Body of pancreas (tissue), 4 donors: ENCODE measurements around the gene FN3K. TPM values are rescaled to one million over a fixed set of nuclear protein-coding genes. Genes with fewer than 3 reads are reported as not detected.

Experiments
- ATAC-seq: fragments of 150-250 bp; one replicate; pipeline ENCODE4 v1.9.1; 2016
- DNase-seq, 4 donors: peaks; one replicate each; pipeline ENCODE4 v3.0.0-alpha.2; 2019
- H3K27ac ChIP-seq, 4 donors: fragments of 200-600 bp; sonication (generic); 1 replicate in 3 of 4; 2 replicates in 1 of 4; pipeline versions ENCODE4 v1.5.1 to v1.6.1; 2016 to 2019; ENCODE audit warnings: mild to moderate bottlenecking in 1 of 4, mixed read lengths in 1 of 4, moderate library complexity in 1 of 4
- H3K27me3 ChIP-seq, 2 donors: fragments of 200-600 bp; sonication (generic); one replicate each; pipeline ENCODE4 v1.6.0; 2016; ENCODE audit warnings: mild to moderate bottlenecking in 1 of 2
- H3K36me3 ChIP-seq, 2 donors: fragments of 200-600 bp; sonication (generic); replicated peaks in 1 of 2; 2 replicates each; pipeline ENCODE4 v1.5.1; 2016; ENCODE audit warnings: low read depth in 2 of 2; ENCODE audit not compliant: insufficient read depth in 1 of 2
- H3K4me1 ChIP-seq: fragments of 200-600 bp; sonication (generic); one replicate; pipeline ENCODE4 v1.6.0; 2016
- H3K4me3 ChIP-seq, 2 donors: fragments of 200-600 bp; sonication (generic); 1 replicate in 1 of 2; 2 replicates in 1 of 2; pipeline ENCODE4 v1.5.1; 2016 to 2019
- H3K9me3 ChIP-seq, 3 donors: fragments of 200-600 bp; sonication (generic); 1 replicate in 2 of 3; 2 replicates in 1 of 3; pipeline ENCODE4 v1.5.1; 2016
- CTCF ChIP-seq, 7 experiments: fragments of 450-650 bp in 4 of 7; fragments of 200-600 bp in 3 of 7; sonication (generic) in 3 of 7; IDR thresholded peaks; one replicate each; pipeline ENCODE4 v1.5.1; 2016 to 2019; ENCODE audit warnings: antibody characterized with exemption in 7 of 7
- POLR2A ChIP-seq, 3 donors: fragments of 450-650 bp; IDR thresholded peaks; one replicate each; pipeline ENCODE4 v1.6.1; 2016; ENCODE audit warnings: antibody characterized with exemption in 3 of 3, mild to moderate bottlenecking in 2 of 3
- WGBS, 2 donors: methylation state at CpG; one replicate each; pipeline ENCODE4 v1.1.5; 2017; 5-methylcytosine and 5-hydroxymethylcytosine counted together
- intact Hi-C: fragments of 100-400 bp; cut with DNase I; formaldehyde crosslinking; loops from one replicate; pipeline ENCODE4 v1.15.1; 2023
- total RNA-seq, 2 donors: library from RNA; depleted of rRNA; stranded (reverse); fragments of >200 nt; gene quantifications; one replicate each; pipeline ENCODE4 v1.1.0, GENCODE V29; 2016

Gene FN3K
- total RNA-seq, 2 donors from 2014 or later, result 15.2 to 29.1 TPM

- ATAC-seq, result no peak
Observed at GRCh38 chr17:82732118-82732743, 3.2 kb upstream of the FN3K start.

GRCh38 chr17:82736511-82737185 lies 1.2 kb downstream of the FN3K start:
- no peak for ATAC-seq
- intact Hi-C loops, result no loop called here
- H3K27ac ChIP-seq, result peak overlapping the region in 2 of 4 donors; percentile 59 to 82

More at GRCh38 chr17:82732118-82732743, 3.2 kb upstream of the FN3K start:
- Histone ChIP-seq H3K4me3 (no peak overlapping the region), H3K4me1 (peaks cover 22% of the 10 kb centered on the region), H3K9me3 (no peaks in the 10 kb centered on the region), H3K27me3 (no peaks in the 10 kb centered on the region), H3K27ac (no peak overlapping the region), H3K36me3 (peaks cover 0 to under 1% of the 10 kb centered on the region in 2 donors)
- no peak for TF ChIP-seq POLR2A (IDR thresholded peaks at IDR 0.05)
- no peak for TF ChIP-seq CTCF (IDR thresholded peaks at IDR 0.05)
- intact Hi-C loops, result no loop called here
- no peak for DNase-seq
- 96% methylated on average over 13 of the region's 13 CpGs for WGBS, 2 donors

GRCh38 chr17:82737967-82738877 lies 2.8 kb downstream of the FN3K start:
- peak; percentile 31 to 75 (median 64) for DNase-seq

More at GRCh38 chr17:82736511-82737185, 1.2 kb downstream of the FN3K start:
- H3K4me3 ChIP-seq, result no peak overlapping the region
- no peaks in the 10 kb centered on the region for H3K9me3 ChIP-seq
- peaks cover 11 to 14% of the 10 kb centered on the region in 2 donors for H3K36me3 ChIP-seq
- 54 to 61% methylated on average over 7 to 18 of the region's 18 CpGs for WGBS, 2 donors
- no peak for DNase-seq
- H3K27me3 ChIP-seq, result no peaks in the 10 kb centered on the region
- peaks cover 36% of the 10 kb centered on the region for H3K4me1 ChIP-seq
- TF ChIP-seq POLR2A (IDR thresholded peaks at IDR 0.05) (no peak), CTCF (IDR thresholded peaks at IDR 0.05) (no peak)

More at GRCh38 chr17:82737967-82738877, 2.8 kb downstream of the FN3K start:
- intact Hi-C loops, result no loop called here
- Histone ChIP-seq H3K36me3 (peaks cover 11 to 14% of the 10 kb centered on the region in 2 donors), H3K27ac (peak overlapping the region in 2 of 4 donors; percentile 1 to 12), H3K4me3 (no peak overlapping the region), H3K9me3 (no peaks in the 10 kb centered on the region), H3K27me3 (no peaks in the 10 kb centered on the region), H3K4me1 (peaks cover 36% of the 10 kb centered on the region)
- WGBS, 2 donors, result 58 to 60% methylated on average over 15 to 26 of the region's 26 CpGs
- TF ChIP-seq CTCF (IDR thresholded peaks at IDR 0.05) (no peak), POLR2A (IDR thresholded peaks at IDR 0.05) (no peak)
- ATAC-seq, result no peak
